Gastrocnemius medialis (tissue), 4 donors: ENCODE data around the gene PTER.

Source experiments
- CTCF ChIP-seq, 5 experiments: fragments of 450-650 bp in 3 of 5; fragments of 200-600 bp in 2 of 5; sonication (generic) in 2 of 5; IDR thresholded peaks in 4 of 5; conservative IDR thresholded peaks in 1 of 5; 1 replicate in 4 of 5; 2 replicates in 1 of 5; pipeline ENCODE4 v1.5.1; 2016 to 2019; ENCODE audit warnings: antibody characterized with exemption in 5 of 5, mild to moderate bottlenecking in 3 of 5, moderate library complexity in 3 of 5
- POLR2A ChIP-seq, 2 donors: fragments of 450-650 bp; IDR thresholded peaks; one replicate each; pipeline ENCODE4 v1.6.1; 2017; ENCODE audit warnings: antibody characterized with exemption in 2 of 2, mild to moderate bottlenecking in 2 of 2, moderate library complexity in 2 of 2

- TF ChIP-seq CTCF (IDR thresholded peaks at IDR 0.05 in 4 of 5, conservative IDR thresholded peaks at IDR 0.05 in 1 of 5) = no peak
- no peak for TF ChIP-seq POLR2A (IDR thresholded peaks at IDR 0.05)
Observed at GRCh38 chr10:16393271-16393858, 43.4 kb upstream of the PTER start.
